Hepatocyte (in vitro differentiated cells): ENCODE data around the gene SLC2A4. TPM values are rescaled to one million over a fixed set of nuclear protein-coding genes. Genes with fewer than 3 reads are reported as not detected.

Source experiments
- DNase-seq: peaks from one replicate; pipeline ENCODE4 v3.0.0-alpha.2; 2016; ENCODE audit warnings: low spot score
- H2AFZ ChIP-seq: fragments of 200-600 bp; sonication (generic); 2 replicates; pipeline ENCODE4 v1.6.0; 2016; ENCODE audit warnings: antibody characterized with exemption, mild to moderate bottlenecking
- H3K27ac ChIP-seq: fragments of 200-600 bp; sonication (generic); 2 replicates; pipeline ENCODE4 v1.5.1; 2016; ENCODE audit warnings: mild to moderate bottlenecking
- H3K27me3 ChIP-seq: fragments of 200-600 bp; sonication (generic); 2 replicates; pipeline ENCODE4 v1.6.1; 2016
- H3K36me3 ChIP-seq: fragments of 200-600 bp; sonication (generic); replicated peaks from 2 replicates; pipeline ENCODE4 v1.5.1; 2016; ENCODE audit warnings: low read depth; ENCODE audit not compliant: insufficient read depth
- H3K4me1 ChIP-seq: fragments of 200-600 bp; sonication (generic); 2 replicates; pipeline ENCODE4 v1.5.1; 2016; ENCODE audit warnings: mild to moderate bottlenecking, moderate library complexity; ENCODE audit not compliant: insufficient read depth
- H3K4me2 ChIP-seq: fragments of 200-600 bp; sonication (generic); 2 replicates; pipeline ENCODE4 v1.6.0; 2016
- H3K4me3 ChIP-seq: fragments of 200-600 bp; sonication (generic); 2 replicates; pipeline ENCODE4 v1.5.1; 2016; ENCODE audit warnings: mild to moderate bottlenecking
- H3K79me2 ChIP-seq: fragments of 200-600 bp; sonication (generic); 2 replicates; pipeline ENCODE4 v1.6.0; 2017; ENCODE audit warnings: mild to moderate bottlenecking
- H3K9me2 ChIP-seq: fragments of 200-600 bp; sonication (generic); replicated peaks from 2 replicates; pipeline ENCODE4 v1.6.0; 2017; ENCODE audit warnings: mild to moderate bottlenecking; ENCODE audit not compliant: insufficient read depth
- H3K9me3 ChIP-seq: fragments of 200-600 bp; sonication (generic); 2 replicates; pipeline ENCODE4 v1.5.1; 2016; ENCODE audit warnings: low read depth, mild to moderate bottlenecking
- H4K20me1 ChIP-seq: fragments of 200-600 bp; sonication (generic); 2 replicates; pipeline ENCODE4 v1.6.0; 2016; ENCODE audit warnings: mild to moderate bottlenecking; ENCODE audit not compliant: insufficient read depth, poor library complexity, severe bottlenecking
- EZH2 ChIP-seq: fragments of 200-600 bp; sonication (generic); IDR thresholded peaks from 2 replicates; pipeline ENCODE4 v1.6.1; 2016; ENCODE audit warnings: antibody characterized with exemption, mild to moderate bottlenecking, borderline replicate concordance
- EZH2phosphoT487 ChIP-seq: fragments of 200-600 bp; sonication (generic); IDR thresholded peaks from one replicate; pipeline ENCODE4 v1.6.1; 2018; ENCODE audit warnings: antibody characterized with exemption, mild to moderate bottlenecking, low read depth, moderate library complexity; ENCODE audit not compliant: unreplicated experiment, severe bottlenecking
- WGBS: methylation state at CpG from one replicate; pipeline ENCODE4 v1.1.6; 2016; ENCODE audit warnings: low lambda C conversion rate; ENCODE audit errors: missing lambda C conversion rate; 5-methylcytosine and 5-hydroxymethylcytosine counted together
- polyA plus RNA-seq: library from polyadenylated mRNA; unstranded; fragments of >200 nt; fragmentation: Nextera tagmentation; extraction: Ambion mirVana; gene quantifications from 2 replicates; pipeline ENCODE4 v1.2.1, GENCODE V29; 2016
- total RNA-seq: library from RNA; depleted of rRNA; stranded (reverse); fragments of >200 nt; gene quantifications from 2 replicates; pipeline ENCODE4 v1.2.3, GENCODE V29; 2014
- TF ChIP-seq, protein P1 (sequence below): fragments of 200-600 bp; sonication (generic); IDR thresholded peaks from 2 replicates; pipeline ENCODE4 v1.5.1; 2016; ENCODE audit warnings: antibody characterized with exemption, mild to moderate bottlenecking; ENCODE audit not compliant: poor library complexity

Gene SLC2A4
- total and polyA plus RNA-seq, 2 experiments from 2014 or later, result 0.42 to 1.6 TPM

DNA sequence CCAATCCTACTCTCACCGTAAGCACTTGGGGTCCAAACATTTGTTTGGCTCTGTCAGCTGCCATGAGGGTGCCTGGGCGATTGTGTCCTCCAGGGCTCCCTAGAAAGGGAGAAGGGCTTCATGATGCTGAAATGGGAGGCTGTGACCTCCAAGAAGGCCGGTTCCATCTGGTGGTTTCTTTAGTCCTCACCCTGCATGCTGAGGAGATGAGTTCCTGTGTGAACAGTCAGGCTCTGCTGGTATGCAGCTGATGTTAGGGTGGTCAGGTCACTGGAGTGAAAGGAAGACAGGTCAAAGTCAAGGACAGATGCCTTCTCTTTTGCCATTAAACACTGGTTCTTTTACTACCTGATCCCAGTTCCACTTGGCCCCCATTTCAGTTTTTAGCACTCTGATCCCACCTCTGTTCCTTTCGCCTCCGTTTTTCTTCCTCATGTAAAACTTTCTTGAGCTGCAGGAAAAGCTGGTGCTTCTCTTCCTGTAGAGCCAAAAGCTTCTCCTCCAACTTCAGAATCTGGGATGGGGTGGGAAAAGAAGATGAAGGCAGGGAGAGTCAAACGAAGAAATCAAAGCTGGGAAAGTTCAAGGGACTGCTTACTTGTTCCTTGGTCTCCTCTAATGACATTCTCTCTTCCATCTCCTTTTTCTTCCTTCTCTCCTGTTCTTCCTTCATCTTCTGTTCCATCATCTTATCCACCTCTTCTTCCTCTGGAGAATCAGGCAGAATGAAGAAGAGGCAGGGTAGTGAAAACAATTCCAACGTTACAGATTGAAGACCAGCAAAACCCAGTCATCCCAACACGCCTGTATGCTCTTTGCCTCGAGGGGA, 32.6 kb downstream of the SLC2A4 start:
- H3K27ac ChIP-seq, result peak overlapping the region; percentile 97
- peak overlapping the region; percentile 73 for H3K4me3 ChIP-seq
- no peaks in the 10 kb centered on the region for H3K9me3 ChIP-seq
- peak overlapping the region; percentile 91 for H3K4me2 ChIP-seq
- WGBS, result 54% methylated on average over 9 of the region's 9 CpGs
- no peak for DNase-seq
- H3K27me3 ChIP-seq, result no peaks in the 10 kb centered on the region
- no peaks in the 10 kb centered on the region for H3K9me2 ChIP-seq
- H3K36me3 ChIP-seq, result peaks cover 8% of the 10 kb centered on the region
- peaks cover 34% of the 10 kb centered on the region for H4K20me1 ChIP-seq
- H3K79me2 ChIP-seq, result peaks cover 54% of the 10 kb centered on the region
- TF ChIP-seq EZH2phosphoT487 (no peak), EZH2 (no peak)
- TF ChIP-seq, protein P1, sequence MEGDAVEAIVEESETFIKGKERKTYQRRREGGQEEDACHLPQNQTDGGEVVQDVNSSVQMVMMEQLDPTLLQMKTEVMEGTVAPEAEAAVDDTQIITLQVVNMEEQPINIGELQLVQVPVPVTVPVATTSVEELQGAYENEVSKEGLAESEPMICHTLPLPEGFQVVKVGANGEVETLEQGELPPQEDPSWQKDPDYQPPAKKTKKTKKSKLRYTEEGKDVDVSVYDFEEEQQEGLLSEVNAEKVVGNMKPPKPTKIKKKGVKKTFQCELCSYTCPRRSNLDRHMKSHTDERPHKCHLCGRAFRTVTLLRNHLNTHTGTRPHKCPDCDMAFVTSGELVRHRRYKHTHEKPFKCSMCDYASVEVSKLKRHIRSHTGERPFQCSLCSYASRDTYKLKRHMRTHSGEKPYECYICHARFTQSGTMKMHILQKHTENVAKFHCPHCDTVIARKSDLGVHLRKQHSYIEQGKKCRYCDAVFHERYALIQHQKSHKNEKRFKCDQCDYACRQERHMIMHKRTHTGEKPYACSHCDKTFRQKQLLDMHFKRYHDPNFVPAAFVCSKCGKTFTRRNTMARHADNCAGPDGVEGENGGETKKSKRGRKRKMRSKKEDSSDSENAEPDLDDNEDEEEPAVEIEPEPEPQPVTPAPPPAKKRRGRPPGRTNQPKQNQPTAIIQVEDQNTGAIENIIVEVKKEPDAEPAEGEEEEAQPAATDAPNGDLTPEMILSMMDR, result no peak
- H2AFZ ChIP-seq, result no peak overlapping the region
- H3K4me1 ChIP-seq, result peaks cover 20% of the 10 kb centered on the region

DNA sequence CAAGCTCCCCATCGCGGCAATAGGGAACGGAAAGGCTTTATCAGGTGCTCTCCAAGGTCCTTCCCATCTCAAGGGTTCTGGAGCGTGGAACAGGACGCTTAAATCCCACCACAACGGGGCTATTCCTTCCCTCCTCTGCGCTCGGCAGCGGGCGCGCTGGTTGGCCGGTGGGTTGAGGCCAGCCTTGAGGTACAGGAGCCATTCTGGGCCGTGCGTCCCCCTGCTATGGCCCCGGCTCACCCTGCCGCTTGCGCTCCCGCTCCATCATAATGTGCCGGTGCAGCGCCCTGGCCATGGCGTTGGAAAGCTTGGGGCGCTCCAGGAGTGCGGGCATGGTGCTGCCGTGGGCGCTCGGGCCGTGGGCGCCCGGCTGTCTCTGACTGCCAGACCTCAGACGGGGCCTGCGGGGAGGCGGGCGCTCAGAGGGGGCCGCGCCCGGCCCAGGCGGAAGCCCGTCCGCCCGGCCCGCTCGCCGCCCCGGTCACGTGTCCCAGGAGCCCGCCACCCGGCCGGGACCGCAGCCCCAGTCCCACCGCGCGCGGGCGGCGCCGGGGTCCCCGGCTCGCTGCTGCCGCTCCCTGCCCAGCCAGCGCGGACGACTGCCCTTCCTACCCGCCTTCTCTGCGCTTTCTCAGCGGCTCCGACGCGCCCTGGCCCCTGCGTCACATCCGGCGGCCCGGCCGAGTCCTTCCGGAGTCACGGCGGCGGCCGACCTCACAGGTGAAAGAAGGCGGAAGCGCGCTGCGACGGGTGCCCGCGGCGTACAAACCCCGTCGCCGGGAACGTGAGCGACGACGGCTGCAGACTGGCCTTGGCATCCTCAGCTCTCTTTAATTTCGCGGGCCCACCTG, 33.4 kb downstream of the SLC2A4 start, which contains the start of gene GPS2:
Gene GPS2 (minus strand): TSS at position 642 of the 851 bp plus-strand sequence. CDS start 308 bp downstream, at position 334.
- TF ChIP-seq, protein P1, result no peak
- no peak for TF ChIP-seq EZH2
- no peak for TF ChIP-seq EZH2phosphoT487
- WGBS, result under 1% methylated on average over 76 of the region's 95 CpGs
- H3K27ac ChIP-seq, result peak within 1 kb of the TSS; percentile 97
- H4K20me1 ChIP-seq, result peaks cover 25% of the 10 kb centered on the region
- no peaks in the 10 kb centered on the region for H3K9me2 ChIP-seq
- peaks cover 12% of the 10 kb centered on the region for H3K4me1 ChIP-seq
- peak within 1 kb of the TSS; percentile 64 for H2AFZ ChIP-seq
- H3K9me3 ChIP-seq, result no peaks in the 10 kb centered on the region
- H3K36me3 ChIP-seq, result peaks cover 8% of the 10 kb centered on the region
- no peaks in the 10 kb centered on the region for H3K27me3 ChIP-seq
- H3K4me3 ChIP-seq, result peak within 1 kb of the TSS; percentile 73
- peaks cover 45% of the 10 kb centered on the region for H3K79me2 ChIP-seq
- H3K4me2 ChIP-seq, result peak within 1 kb of the TSS; percentile 91
- DNase-seq, result peak; percentile 96

DNA sequence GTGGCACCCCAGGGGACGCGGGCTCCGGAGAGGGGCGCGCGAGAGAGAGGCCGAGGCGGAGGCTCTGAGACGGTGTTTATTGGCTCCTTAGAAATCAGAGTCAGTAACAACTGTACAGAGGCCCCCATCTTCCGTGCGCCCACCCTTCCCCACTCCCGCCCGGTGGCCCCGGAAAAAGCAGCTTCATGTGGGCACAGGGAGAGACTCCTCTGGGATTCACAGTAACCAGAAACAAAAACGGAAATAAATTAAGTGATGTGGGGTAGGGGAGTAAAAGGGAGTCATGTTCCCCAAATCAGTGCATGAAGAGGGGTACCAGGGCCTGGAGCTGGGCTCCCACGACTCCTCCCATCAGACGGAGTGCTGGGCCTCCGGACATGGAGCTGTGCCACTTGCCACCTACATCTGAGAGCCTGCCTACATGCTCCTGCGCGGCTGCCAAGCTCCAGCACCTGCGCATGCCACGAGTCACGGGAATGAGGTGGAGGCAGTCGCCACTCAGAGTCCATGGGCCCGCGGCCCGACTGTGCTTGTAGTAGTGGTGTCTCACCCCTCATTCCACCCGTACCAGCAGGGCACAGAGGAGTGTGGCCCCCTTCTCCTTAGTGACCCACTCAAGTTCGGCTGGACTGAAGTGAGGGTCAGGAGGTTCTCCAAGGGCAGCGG, 34.2 kb downstream of the SLC2A4 start:
- peak overlapping the region; percentile 64 for H2AFZ ChIP-seq
- H4K20me1 ChIP-seq, result peaks cover 18% of the 10 kb centered on the region
- H3K4me1 ChIP-seq, result peaks cover 11% of the 10 kb centered on the region
- TF ChIP-seq, protein P1, result no peak
- TF ChIP-seq EZH2phosphoT487, result no peak
- no peak for TF ChIP-seq EZH2
- H3K4me3 ChIP-seq, result peak overlapping the region; percentile 73
- no peaks in the 10 kb centered on the region for H3K9me2 ChIP-seq
- H3K36me3 ChIP-seq, result peaks cover 2% of the 10 kb centered on the region
- no peaks in the 10 kb centered on the region for H3K27me3 ChIP-seq
- 50% methylated on average over 30 of the region's 30 CpGs for WGBS
- peaks cover 38% of the 10 kb centered on the region for H3K79me2 ChIP-seq
- DNase-seq, result no peak
- H3K9me3 ChIP-seq, result no peaks in the 10 kb centered on the region
- peak overlapping the region; percentile 97 for H3K27ac ChIP-seq
- H3K4me2 ChIP-seq, result peak overlapping the region; percentile 91
